Muscle of back (tissue), 10 donors: ENCODE measurements around the gene PARP12. TPM values are rescaled to one million over a fixed set of nuclear protein-coding genes. Genes with fewer than 3 reads are reported as not detected.

Source experiments
- polyA plus RNA-seq, 10 donors: library from polyadenylated mRNA; unstranded; fragments of 120-200 nt; gene quantifications; one replicate each; pipeline ENCODE4 v1.2.1, GENCODE V29; 2013; ENCODE audit not compliant: insufficient read length in 10 of 10

PARP12 gene
- polyA plus RNA-seq, 10 donors: 5.8 to 17.6 (median 10.1) TPM

Other genes starting within 250 kb of the PARP12 start
- 1 to 10 TPM; 2.9 to 4.3 (median 3.3) TPM for gene TBXAS1, start 233.7 kb downstream of the PARP12 start, polyA plus RNA-seq
- 10 to 100 TPM in 2 of 10 donors, 1 to 10 TPM in 8; 5.9 to 12.0 (median 8.9) TPM for gene KDM7A, start 114.0 kb upstream of the PARP12 start, polyA plus RNA-seq